Heart left ventricle (tissue), 13 donors: ENCODE data around the gene ATP1A1.

ENCODE experiments used
- CTCF ChIP-seq, 12 donors: fragments of 200-600 bp; sonication (generic) in 4 of 12; IDR thresholded peaks; one replicate each; pipeline versions ENCODE4 v1.5.0 to v1.8.0; 2018 to 2022; ENCODE audit warnings: antibody characterized with exemption in 12 of 12, mild to moderate bottlenecking in 5 of 12
- POLR2A ChIP-seq, 2 donors: fragments of 450-650 bp; IDR thresholded peaks; one replicate each; pipeline ENCODE4 v1.6.1; 2017; ENCODE audit warnings: antibody characterized with exemption in 2 of 2, mild to moderate bottlenecking in 2 of 2, moderate library complexity in 2 of 2
- donor health status: ischemic (EF 13 %, LVEDD 7.1; RV severe dilation, severe dysfunction).
- donor health status: DM: no; HTN: yes; CAD: no.
- donor health status: DM: no; HTN: no; CAD: no.
- donor health status: ischemic (EF 25% LVEDD 6.9; RV normal size, moderate dysfunction).
- donor health status: ischemic (EF 25% LVEDD 5.7; RV mildly dilated, moderate dysfunction).
- donor health status: ischemic (EF 35%, LVEDD 5.7; RV mildly dilated, moderate dysfunction).
- donor health status: nonischemic (EF 11% LVEDD 7.7; RV severe dilation, severe dysfunction).
- donor health status: DM: yes; HTN: yes; CAD: no.
- donor health status: PGD.
- donor health status: ischemic (EF 29% LVEDD 5.4; RV normal size, mild dysfunction).
- donor health status: nonischemic (EF 23%, LVEDD 6.1; RV moderate dilation, normal function).

- no peak for TF ChIP-seq CTCF (IDR thresholded peaks at IDR 0.05)
- no peak for TF ChIP-seq POLR2A (IDR thresholded peaks at IDR 0.05)
Observed at GRCh38 chr1:116376729-116377086, 3.7 kb downstream of the ATP1A1 start.
